ENCODE results near the gene FAM216B. TPM values are rescaled to one million over a fixed set of nuclear protein-coding genes. Genes with fewer than 3 reads are reported as not detected.

The FAM216B gene
- polyA plus RNA-seq, 3 donors: not detected

DNA sequence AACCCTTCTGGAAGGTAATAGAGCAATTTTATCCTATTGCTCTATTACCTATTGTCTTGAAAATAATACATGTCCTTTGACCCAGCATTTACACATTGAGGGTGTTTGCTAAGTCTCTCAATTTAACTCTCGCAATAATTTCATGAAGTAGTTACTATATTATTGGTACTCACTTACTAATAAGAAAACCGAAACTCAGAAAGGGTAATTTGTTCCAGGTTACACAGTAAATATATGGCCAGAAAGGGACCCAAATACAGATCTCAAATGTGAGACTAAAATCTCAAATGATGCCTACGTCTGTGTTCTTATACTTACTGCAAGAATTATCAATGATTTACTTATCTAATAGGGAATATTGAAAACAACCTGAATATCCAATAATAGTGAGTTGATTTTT is 29.7 kb upstream of the FAM216B start:
- Mint-ChIP-seq H3K27ac (no peak overlapping the region), H3K9me3 (peaks cover 0 to 2% (median 0%) of the 10 kb centered on the region in 7 donors), H3K4me3 (no peak overlapping the region), H3K27me3 (ENCODE audit: low read depth in 3 of 3) (peaks cover 0 to 4% (median 1%) of the 10 kb centered on the region in 3 donors), H3K36me3 (no peaks in the 10 kb centered on the region), H3K4me1 (no peaks in the 10 kb centered on the region)
- H3K4me2 ChIP-seq (replicated peaks; ENCODE audit: extremely low read depth, low read length, poor library complexity, severe bottlenecking): no peak overlapping the region
- no peaks in the 10 kb centered on the region for H3K27me3 ChIP-seq (ENCODE audit: control insufficient read depth in 2 of 2, insufficient read depth in 2 of 2, low read length in 2 of 2)
- no peak overlapping the region for H3K9ac ChIP-seq (ENCODE audit: insufficient read depth, low read length, poor library complexity, severe bottlenecking)
- H3K9me3 ChIP-seq (replicated peaks in 1 of 2; ENCODE audit: control insufficient read depth in 1 of 2, insufficient read depth in 1 of 2, low read length in 2 of 2): no peaks in the 10 kb centered on the region
- TF ChIP-seq, protein P1, sequence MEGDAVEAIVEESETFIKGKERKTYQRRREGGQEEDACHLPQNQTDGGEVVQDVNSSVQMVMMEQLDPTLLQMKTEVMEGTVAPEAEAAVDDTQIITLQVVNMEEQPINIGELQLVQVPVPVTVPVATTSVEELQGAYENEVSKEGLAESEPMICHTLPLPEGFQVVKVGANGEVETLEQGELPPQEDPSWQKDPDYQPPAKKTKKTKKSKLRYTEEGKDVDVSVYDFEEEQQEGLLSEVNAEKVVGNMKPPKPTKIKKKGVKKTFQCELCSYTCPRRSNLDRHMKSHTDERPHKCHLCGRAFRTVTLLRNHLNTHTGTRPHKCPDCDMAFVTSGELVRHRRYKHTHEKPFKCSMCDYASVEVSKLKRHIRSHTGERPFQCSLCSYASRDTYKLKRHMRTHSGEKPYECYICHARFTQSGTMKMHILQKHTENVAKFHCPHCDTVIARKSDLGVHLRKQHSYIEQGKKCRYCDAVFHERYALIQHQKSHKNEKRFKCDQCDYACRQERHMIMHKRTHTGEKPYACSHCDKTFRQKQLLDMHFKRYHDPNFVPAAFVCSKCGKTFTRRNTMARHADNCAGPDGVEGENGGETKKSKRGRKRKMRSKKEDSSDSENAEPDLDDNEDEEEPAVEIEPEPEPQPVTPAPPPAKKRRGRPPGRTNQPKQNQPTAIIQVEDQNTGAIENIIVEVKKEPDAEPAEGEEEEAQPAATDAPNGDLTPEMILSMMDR (IDR thresholded peaks at IDR 0.05): no peak
- no peaks in the 10 kb centered on the region for H3K79me2 ChIP-seq (ENCODE audit: insufficient read depth, low read length)
- no peak overlapping the region for H3K27ac ChIP-seq (ENCODE audit: low read depth in 1 of 2, low read length in 2 of 2)
- no CpG with 5 or more reads among the region's 3 CpGs for WGBS (ENCODE audit: insufficient coverage)
- intact Hi-C loops (cut with micrococcal nuclease): no loop called here
- no peak overlapping the region for H2AFZ ChIP-seq (ENCODE audit: insufficient read depth, low read depth, low read length, poor library complexity, severe bottlenecking)
- H4K20me1 ChIP-seq (ENCODE audit: insufficient read depth, low read length): no peaks in the 10 kb centered on the region
- no peak for DNase-seq
- H3K36me3 ChIP-seq (replicated peaks in 1 of 2; ENCODE audit: control insufficient read depth in 1 of 2, insufficient read depth in 2 of 2, low read length in 2 of 2): no peaks in the 10 kb centered on the region
- H3K4me3 ChIP-seq (replicated peaks in 1 of 3; ENCODE audit: low read depth in 2 of 3, low read length in 3 of 3): no peak overlapping the region
- H3K4me1 ChIP-seq (ENCODE audit: control insufficient read depth in 1 of 2, insufficient read depth in 2 of 2, low read length in 2 of 2): no peaks in the 10 kb centered on the region

DNA sequence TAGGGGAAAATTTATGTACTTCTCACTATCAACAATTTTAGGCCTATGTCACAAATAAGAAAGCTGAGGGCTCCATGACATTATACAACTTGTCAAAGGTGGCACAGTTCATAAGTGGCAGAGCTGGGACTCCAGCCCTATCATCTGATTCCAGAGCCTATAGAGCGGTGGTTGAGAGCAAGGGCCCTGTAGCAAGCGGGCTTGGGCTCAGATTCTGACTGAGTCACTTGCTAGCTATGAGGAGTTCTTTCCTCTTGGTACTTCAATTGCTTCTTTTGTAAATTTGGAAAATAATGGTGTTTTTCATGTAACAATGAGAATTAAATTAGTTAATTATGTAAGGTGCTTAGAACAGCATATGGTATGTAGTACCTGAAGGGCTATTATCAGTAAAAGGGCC is 28.7 kb upstream of the FAM216B start:
- H3K27me3 ChIP-seq (ENCODE audit: control insufficient read depth in 2 of 2, insufficient read depth in 2 of 2, low read length in 2 of 2): no peaks in the 10 kb centered on the region
- H3K27me3 Mint-ChIP-seq (ENCODE audit: low read depth in 3 of 3): peaks cover 0 to 4% (median 1%) of the 10 kb centered on the region in 3 donors
- H3K4me2 ChIP-seq (replicated peaks; ENCODE audit: extremely low read depth, low read length, poor library complexity, severe bottlenecking): no peak overlapping the region
- H3K9ac ChIP-seq (ENCODE audit: insufficient read depth, low read length, poor library complexity, severe bottlenecking): no peak overlapping the region
- DNase-seq: no peak
- no peak overlapping the region for H2AFZ ChIP-seq (ENCODE audit: insufficient read depth, low read depth, low read length, poor library complexity, severe bottlenecking)
- no peaks in the 10 kb centered on the region for H3K36me3 ChIP-seq (replicated peaks in 1 of 2; ENCODE audit: control insufficient read depth in 1 of 2, insufficient read depth in 2 of 2, low read length in 2 of 2)
- TF ChIP-seq, protein P1 (IDR thresholded peaks at IDR 0.05): no peak
- no peak overlapping the region for H3K4me3 Mint-ChIP-seq
- no peaks in the 10 kb centered on the region for H3K4me1 Mint-ChIP-seq
- no peak overlapping the region for H3K27ac ChIP-seq (ENCODE audit: low read depth in 1 of 2, low read length in 2 of 2)
- H3K27ac Mint-ChIP-seq: no peak overlapping the region
- intact Hi-C loops (cut with micrococcal nuclease): no loop called here
- peaks cover 0 to 5% (median 0%) of the 10 kb centered on the region in 7 donors for H3K9me3 Mint-ChIP-seq
- H3K79me2 ChIP-seq (ENCODE audit: insufficient read depth, low read length): no peaks in the 10 kb centered on the region
- H3K4me1 ChIP-seq (ENCODE audit: control insufficient read depth in 1 of 2, insufficient read depth in 2 of 2, low read length in 2 of 2): no peaks in the 10 kb centered on the region
- 100% methylated on average over 2 of the region's 2 CpGs for WGBS (ENCODE audit: insufficient coverage)
- H3K4me3 ChIP-seq (replicated peaks in 1 of 3; ENCODE audit: low read depth in 2 of 3, low read length in 3 of 3): no peak overlapping the region
- H3K36me3 Mint-ChIP-seq: no peaks in the 10 kb centered on the region
- H4K20me1 ChIP-seq (ENCODE audit: insufficient read depth, low read length): no peaks in the 10 kb centered on the region
- no peaks in the 10 kb centered on the region for H3K9me3 ChIP-seq (replicated peaks in 1 of 2; ENCODE audit: control insufficient read depth in 1 of 2, insufficient read depth in 1 of 2, low read length in 2 of 2)

All from CD14-positive monocyte (primary cell).